Skeletal muscle satellite cell (primary cell): ENCODE measurements around the gene RAMACL.
"Not testable (repeated sequence)": the region's sequence is repeated elsewhere in the genome, so short reads cannot be mapped to it uniquely, and the experiment has no call there.

Experiments used
- H3K27me3 ChIP-seq: 2 replicates; pipeline ENCODE4 v1.7.0; 2013; ENCODE audit warnings: low read length; ENCODE audit not compliant: control insufficient read depth, insufficient read depth
- H3K36me3 ChIP-seq: 2 replicates; pipeline ENCODE4 v1.7.0; 2013; ENCODE audit warnings: mild to moderate bottlenecking, control low read depth, low read length; ENCODE audit not compliant: insufficient read depth
- H3K4me1 ChIP-seq: 2 replicates; pipeline ENCODE4 v1.7.0; 2013; ENCODE audit warnings: low read length; ENCODE audit not compliant: control insufficient read depth, insufficient read depth
- H3K4me2 ChIP-seq: 2 replicates; pipeline ENCODE4 v1.7.0; 2013; ENCODE audit warnings: mild to moderate bottlenecking, low read length
- H3K4me3 ChIP-seq: 2 replicates; pipeline ENCODE4 v1.7.0; 2013; ENCODE audit warnings: low read length
- H3K9ac ChIP-seq: 2 replicates; pipeline ENCODE4 v1.7.0; 2013; ENCODE audit warnings: mild to moderate bottlenecking, low read depth, low read length, moderate library complexity
- H3K9me3 ChIP-seq: replicated peaks from 2 replicates; pipeline ENCODE4 v1.7.0; 2013; ENCODE audit warnings: mild to moderate bottlenecking, control low read depth, low read length

The RAMACL gene

DNA sequence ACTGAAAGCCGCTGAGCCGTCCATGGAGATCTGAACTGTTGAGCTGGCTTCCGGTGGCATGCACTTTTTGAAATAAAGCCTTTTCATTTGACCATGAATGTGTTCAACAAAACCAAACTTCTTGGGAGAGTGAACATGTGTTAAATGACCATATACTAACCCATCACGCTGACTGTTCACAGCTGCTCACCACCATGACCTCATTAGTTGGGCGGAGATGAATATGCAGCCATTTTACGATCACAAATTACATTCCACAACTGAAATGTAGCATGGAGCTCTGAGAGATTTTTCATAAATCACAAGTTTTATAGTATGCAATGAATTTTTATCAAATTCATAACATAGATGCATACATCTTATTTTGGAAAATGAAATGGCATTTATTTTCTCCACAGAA lies 4.2 kb downstream of the RAMACL start:
- H3K9me3 ChIP-seq, result no peaks in the 10 kb centered on the region
- peaks cover 41% of the 10 kb centered on the region for H3K36me3 ChIP-seq
- H3K4me1 ChIP-seq, result peaks cover 21% of the 10 kb centered on the region
- H3K27me3 ChIP-seq, result no peaks in the 10 kb centered on the region
- no peak overlapping the region for H3K4me2 ChIP-seq
- no peak overlapping the region for H3K4me3 ChIP-seq
- H3K9ac ChIP-seq, result peak overlapping the region; percentile 33

DNA sequence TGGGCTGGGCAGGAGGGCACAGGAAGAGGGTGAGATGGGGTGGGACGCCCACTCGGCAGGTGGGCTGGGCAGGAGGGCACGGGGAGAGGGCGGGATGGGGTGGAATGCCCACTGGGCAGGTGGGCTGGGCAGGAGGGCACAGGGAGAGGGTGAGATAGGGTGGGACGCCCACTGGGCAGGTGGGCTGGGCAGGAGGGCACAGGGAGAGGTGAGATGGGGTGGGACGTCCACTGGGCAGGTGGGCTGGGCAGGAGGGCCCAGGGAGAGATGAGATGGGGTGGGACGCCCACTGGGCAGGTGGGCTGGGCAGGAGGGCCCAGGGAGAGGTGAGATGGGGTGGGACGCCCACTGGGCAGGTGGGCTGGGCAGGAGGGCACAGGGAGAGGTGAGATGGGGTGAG lies 4.7 kb downstream of the RAMACL start:
- not testable (repeated sequence) for H3K27me3 ChIP-seq, H3K9me3 ChIP-seq, H3K4me3 ChIP-seq, H3K9ac ChIP-seq, H3K4me2 ChIP-seq
- Histone ChIP-seq H3K36me3 (peaks cover 38% of the 10 kb centered on the region), H3K4me1 (peaks cover 21% of the 10 kb centered on the region)

DNA sequence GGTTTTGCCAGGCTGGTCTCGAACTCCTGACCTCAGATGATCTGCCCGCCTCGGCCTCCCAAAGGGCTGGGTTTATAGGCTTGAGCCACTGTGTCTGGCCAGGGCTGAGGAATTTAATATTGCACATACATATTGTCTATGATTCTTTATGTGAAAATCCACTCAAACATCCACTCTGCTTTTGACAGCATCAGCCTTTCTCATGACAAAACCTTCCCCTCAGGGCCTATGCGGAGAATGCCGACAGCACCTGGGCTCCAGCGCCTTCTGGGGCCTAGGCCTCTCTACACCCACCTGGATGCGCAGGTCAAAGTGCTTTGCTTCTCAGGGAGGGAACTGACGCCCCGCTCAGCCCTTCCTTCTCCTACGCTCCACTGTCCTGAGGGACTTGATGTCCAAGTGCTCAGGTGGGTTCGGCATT lies 5.4 kb downstream of the RAMACL start:
- H3K4me3 ChIP-seq, result no peak overlapping the region
- no peaks in the 10 kb centered on the region for H3K27me3 ChIP-seq
- peaks cover 38% of the 10 kb centered on the region for H3K36me3 ChIP-seq
- H3K9ac ChIP-seq, result no peak overlapping the region
- no peaks in the 10 kb centered on the region for H3K9me3 ChIP-seq
- peaks cover 21% of the 10 kb centered on the region for H3K4me1 ChIP-seq
- no peak overlapping the region for H3K4me2 ChIP-seq

DNA sequence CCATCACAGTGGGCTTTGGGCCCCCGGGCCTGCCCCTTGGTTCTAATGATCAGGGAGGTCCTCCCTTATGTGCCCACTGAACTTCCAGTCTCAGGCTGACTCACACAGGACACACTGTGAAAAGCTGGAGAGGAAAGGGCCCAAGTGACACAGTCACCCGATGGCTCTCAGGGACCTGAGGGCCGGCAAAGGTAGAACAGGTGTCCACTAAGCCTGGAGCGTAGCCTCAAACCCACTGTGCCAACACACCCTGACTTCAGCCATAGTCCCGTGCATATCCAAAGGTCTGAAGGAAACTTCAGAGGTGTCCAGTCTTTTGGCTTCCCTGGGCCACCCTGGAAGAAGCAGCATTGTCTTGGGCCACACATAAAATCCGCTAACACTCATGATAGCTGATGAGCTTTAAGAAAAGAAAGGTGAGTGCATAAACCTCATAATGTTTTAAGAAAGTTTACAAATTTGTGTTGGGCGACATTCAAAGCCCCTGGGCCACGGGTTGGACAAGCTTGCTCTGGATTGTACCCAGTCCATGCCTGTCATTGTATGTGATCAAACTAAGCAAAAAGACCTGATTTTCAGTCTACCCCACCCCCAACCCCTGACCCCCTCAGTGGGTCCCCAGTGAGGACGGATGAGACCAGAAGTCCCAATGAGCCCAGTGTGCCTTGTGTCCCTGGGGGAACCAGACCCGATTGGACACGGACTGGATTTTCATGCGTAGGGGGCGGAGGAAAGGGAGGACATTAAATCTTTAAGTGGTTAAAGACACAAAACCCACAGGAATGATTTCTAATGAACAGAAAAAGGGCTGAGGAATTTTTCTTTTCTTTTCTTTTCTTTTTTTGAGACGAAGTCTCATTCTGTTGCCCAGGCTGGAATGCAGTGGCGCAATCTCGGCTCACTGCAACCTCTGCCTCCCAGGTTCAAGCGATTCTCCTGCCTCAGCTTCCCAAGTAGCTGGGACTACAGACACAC lies 6.1 kb downstream of the RAMACL start:
- Histone ChIP-seq H3K27me3 (no peaks in the 10 kb centered on the region), H3K36me3 (peaks cover 38% of the 10 kb centered on the region), H3K4me2 (no peak overlapping the region), H3K4me1 (peaks cover 26% of the 10 kb centered on the region), H3K4me3 (no peak overlapping the region), H3K9me3 (no peaks in the 10 kb centered on the region), H3K9ac (no peak overlapping the region)

DNA sequence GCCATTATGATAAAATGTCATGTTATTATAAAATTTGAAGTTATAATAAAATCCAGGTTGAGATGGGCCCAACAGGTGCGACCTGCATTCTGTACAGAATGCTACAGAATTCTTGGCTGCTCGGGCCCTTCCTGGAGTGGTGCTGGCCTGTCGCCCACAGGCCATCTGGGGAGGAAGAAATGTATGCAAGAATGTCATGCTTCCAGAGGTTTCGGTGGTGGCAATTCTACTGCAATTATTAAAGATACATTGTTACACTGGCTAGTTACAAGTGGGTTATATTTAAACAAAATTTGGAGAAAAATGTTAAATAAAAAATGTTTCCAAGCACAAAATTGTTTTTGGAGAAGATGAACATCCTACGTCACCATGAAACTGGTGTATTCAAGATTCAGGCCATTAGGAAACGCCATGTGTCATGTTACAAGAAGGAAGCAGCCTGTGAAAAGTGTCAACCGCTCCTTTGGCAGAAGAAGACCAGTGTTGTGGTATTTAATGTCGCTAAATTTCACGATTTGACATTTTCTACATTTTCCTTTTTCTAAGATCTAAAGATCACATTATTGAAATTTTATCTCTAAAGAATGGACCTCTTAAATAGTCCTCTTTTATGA lies 7.1 kb downstream of the RAMACL start:
- H3K27me3 ChIP-seq, result no peaks in the 10 kb centered on the region

DNA sequence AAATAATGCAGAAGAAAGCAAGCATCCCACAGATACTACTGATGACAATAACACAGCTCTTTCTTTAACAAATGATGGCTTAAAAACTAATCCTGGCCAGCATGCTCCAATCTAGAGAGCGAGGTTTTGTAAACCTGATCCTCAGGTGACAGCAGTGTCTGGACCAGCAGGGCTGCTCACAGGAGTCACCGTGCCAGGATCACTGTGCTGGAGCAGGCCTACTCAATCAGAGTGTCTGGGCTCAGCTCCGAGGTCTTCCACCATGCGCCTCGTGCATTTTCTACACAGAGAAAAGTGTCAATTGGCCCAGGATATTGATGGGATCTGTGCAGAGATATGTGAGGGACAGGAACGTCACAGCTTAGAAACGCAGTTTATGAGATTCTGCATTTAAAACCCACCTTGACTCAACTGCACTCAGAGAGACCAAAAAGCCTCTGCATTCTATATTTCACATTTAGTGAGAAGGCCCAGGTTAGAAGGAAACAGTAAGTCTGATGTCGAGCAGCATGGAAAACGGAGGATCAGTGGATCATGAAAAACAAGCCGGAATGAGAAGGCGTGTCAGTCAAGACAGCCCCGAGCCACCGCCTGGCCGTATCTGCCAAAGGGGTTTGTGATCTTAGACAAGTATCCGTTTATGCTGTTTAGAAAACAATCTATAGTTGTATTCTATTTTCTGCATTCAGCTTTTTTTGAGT lies 7.8 kb downstream of the RAMACL start:
- Histone ChIP-seq H3K36me3 (peaks cover 28% of the 10 kb centered on the region), H3K27me3 (no peaks in the 10 kb centered on the region), H3K9me3 (no peaks in the 10 kb centered on the region), H3K4me1 (peaks cover 25% of the 10 kb centered on the region), H3K4me2 (no peak overlapping the region), H3K9ac (no peak overlapping the region), H3K4me3 (no peak overlapping the region)

More for the DNA sequence above, 7.1 kb downstream of the RAMACL start:
- H3K9ac ChIP-seq, result no peak overlapping the region
- H3K36me3 ChIP-seq, result peaks cover 32% of the 10 kb centered on the region
- H3K9me3 ChIP-seq, result no peaks in the 10 kb centered on the region
- H3K4me1 ChIP-seq, result peaks cover 25% of the 10 kb centered on the region
- H3K4me2 ChIP-seq, result no peak overlapping the region
- no peak overlapping the region for H3K4me3 ChIP-seq

DNA sequence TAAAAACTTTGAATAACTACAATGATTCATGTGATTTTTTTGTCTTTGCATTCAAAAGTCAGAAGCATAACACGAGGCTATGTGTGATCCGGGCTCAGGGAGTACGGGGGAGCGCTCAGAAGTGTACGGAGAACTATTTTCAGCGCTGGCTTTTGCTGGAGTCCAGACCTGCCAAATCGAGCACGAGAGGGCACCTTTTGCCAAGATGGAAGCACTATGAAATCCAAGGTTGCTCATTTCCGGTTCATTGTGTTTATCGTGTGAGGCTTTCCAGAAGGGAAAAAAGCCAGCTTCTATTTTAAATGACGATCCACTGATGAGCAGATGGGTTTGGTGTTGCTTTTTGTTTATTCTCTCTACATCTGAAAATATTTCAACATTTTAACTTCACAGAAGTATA lies 11.3 kb downstream of the RAMACL start:
- Histone ChIP-seq H3K27me3 (no peaks in the 10 kb centered on the region), H3K9me3 (no peaks in the 10 kb centered on the region)

DNA sequence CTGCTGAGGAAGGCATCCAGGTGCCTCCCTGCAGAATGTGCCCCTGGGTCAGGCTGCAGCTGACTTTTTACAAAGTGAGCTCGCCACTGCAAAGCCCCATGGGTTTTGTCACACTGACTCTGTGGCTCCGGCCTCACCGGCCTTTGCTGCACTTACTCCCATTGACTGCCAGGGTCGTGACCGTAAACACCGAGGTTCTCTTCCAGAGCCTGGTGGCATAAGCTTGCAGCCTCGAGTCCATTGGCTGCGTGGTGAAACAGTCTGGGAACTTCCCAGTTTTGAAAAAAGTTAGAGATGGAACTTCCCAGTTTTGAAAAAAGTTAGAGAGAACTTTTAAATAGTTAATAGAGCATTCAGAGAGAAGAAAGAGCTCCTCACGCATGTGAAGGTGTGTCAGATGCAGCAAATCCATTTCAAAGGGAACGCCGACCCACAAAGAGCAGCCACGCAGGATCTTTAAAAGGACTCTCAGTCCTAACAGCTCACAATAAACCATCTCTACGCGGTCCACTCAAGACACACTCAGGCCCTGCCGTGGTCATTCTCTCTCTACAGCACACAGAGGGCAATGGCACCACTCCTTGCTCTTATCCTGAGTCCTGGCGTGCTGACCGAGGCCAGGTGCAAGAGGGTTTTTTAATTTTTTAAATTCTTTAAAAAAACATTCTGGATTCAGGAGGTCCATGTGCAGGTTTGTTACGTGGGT lies 12.8 kb downstream of the RAMACL start:
- no peak overlapping the region for H3K4me2 ChIP-seq
- H3K36me3 ChIP-seq, result peaks cover 17% of the 10 kb centered on the region
- H3K9me3 ChIP-seq, result no peaks in the 10 kb centered on the region
- H3K9ac ChIP-seq, result no peak overlapping the region
- H3K4me1 ChIP-seq, result peaks cover 23% of the 10 kb centered on the region
- no peaks in the 10 kb centered on the region for H3K27me3 ChIP-seq
- no peak overlapping the region for H3K4me3 ChIP-seq

More for the DNA sequence above, 11.3 kb downstream of the RAMACL start:
- H3K4me1 ChIP-seq, result peaks cover 23% of the 10 kb centered on the region
- H3K9ac ChIP-seq, result peak overlapping the region; percentile 35
- peaks cover 19% of the 10 kb centered on the region for H3K36me3 ChIP-seq
- peak overlapping the region; percentile 50 for H3K4me2 ChIP-seq
- no peak overlapping the region for H3K4me3 ChIP-seq

DNA sequence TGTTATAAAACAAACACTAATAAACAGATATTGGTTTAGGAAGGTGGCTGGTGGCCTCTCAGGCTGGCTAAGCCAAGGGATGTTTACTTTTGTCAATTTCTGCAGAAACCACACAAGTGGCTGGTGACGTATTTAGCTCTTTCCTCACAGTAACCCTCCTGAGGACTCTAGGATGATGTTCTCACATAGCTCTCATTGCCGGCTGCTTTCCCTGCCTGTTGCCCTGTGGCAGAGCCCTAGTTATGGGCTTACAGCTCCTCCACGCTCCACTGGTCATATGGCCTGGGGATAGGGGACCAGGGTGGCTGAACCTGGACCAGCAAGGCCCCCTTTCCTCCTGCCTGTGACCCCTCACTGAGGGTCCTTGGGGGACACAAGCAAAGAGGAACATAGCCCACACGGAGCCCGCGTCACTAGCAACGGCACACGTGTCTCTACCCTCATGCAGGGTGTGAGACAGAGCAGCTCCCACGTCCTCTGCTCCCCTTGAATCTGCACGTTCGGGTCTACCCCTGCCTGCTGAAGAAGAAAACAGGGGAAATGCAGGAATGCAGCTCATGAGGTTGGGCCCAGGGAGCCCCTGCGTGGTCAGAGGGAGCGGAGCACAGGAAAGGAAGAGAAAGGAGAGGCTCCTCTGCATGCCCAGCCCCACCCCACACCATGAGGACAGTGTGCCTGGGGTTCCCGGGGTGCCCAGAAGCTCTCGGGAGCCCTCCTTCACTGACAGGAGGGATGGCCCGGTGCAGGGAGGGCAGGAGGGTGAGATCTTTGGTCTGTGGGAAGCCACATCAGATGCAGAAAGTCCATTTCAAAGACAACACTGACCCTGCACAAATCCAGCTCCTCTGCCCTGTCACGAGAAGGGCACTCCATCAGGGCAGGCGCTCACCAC lies 13.9 kb downstream of the RAMACL start:
- Histone ChIP-seq H3K4me3 (no peak overlapping the region), H3K9me3 (no peaks in the 10 kb centered on the region), H3K4me2 (no peak overlapping the region), H3K27me3 (no peaks in the 10 kb centered on the region), H3K4me1 (peaks cover 29% of the 10 kb centered on the region), H3K36me3 (peaks cover 14% of the 10 kb centered on the region), H3K9ac (peak overlapping the region; percentile 23)

DNA sequence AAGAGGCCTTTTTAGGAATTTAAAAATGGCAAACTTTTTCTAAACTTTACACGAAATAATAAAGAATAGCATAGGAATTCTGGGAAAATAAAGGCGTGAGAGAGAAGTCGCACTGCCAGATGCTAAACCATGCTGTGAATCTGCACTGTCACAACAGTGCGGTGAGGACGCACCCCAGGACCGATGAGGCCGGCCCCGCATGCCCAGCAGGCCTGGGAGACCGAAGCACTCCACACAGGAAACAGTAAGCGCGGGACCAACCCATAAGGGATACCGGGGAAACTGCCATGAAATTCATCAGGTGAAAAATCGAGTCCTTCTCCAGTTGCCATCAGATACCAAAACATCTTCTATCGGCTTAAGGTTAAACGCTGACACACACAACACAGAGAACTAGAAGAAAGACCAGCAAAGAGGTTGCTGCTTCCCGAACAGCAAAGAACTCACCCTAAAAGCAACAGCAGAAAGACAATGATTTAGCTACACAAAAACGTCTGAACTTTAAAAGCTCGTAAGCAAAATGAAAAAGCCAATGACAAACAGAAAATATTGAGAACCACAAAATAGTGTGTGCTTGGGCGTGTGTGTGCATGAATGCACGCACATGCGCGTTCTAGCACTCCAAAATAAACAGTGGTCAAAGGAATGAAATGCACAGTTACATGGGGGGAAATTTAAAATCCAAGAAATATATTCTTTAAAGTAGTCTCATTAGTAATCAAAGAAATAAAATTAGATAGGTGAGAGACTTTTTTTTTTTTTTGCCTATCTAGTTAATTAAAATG lies 15.4 kb downstream of the RAMACL start:
- H3K9me3 ChIP-seq, result no peaks in the 10 kb centered on the region

More for the DNA sequence above, 15.4 kb downstream of the RAMACL start:
- H3K9ac ChIP-seq, result no peak overlapping the region
- peaks cover 41% of the 10 kb centered on the region for H3K4me1 ChIP-seq
- H3K4me3 ChIP-seq, result no peak overlapping the region
- peaks cover 16% of the 10 kb centered on the region for H3K36me3 ChIP-seq
- H3K27me3 ChIP-seq, result no peaks in the 10 kb centered on the region
- H3K4me2 ChIP-seq, result no peak overlapping the region
